ENCODE results near the gene CPA3. TPM values are rescaled to one million over a fixed set of nuclear protein-coding genes. Genes with fewer than 3 reads are reported as not detected.

The CPA3 gene
- total and polyA plus RNA-seq, 4 donors, result 0.42 to 8.6 (median 1.9) TPM; not detected in 1

DNA sequence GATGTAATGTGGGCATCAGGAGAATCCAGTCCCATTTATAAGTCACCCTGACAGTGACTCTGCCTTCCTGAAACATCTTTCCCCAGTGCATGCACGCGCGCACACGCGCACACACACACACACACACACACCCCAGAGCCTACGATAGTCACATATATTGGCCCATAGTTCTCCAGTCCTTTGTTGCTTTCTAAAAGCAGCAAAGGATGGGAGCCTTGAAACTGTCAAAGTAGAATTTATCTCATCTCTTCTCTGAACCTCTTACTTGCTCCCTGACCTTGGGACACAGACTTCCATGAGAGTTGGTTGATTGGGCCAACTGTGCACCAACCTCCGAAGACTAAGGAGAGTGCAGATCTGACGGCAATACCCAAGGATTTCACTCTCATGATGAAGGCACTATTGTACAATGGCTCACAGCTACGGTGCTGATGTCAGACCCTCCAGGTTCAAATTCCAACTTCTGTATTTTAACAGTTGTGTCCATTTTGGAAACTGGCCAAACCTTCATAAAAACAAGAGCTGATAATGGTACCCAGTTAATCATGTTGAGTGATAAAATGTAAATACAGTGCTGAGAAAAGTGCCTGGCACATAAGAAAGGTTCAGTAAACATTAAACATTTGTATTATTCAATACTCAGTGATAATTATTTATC is 8.3 kb downstream of the CPA3 start:
- H3K9ac ChIP-seq (ENCODE audit: low read depth in 1 of 2, low read length in 2 of 2), result no peak overlapping the region
- DNase-seq (ENCODE audit: low spot score), result no peak
- no peaks in the 10 kb centered on the region for H3K4me1 ChIP-seq (ENCODE audit: control insufficient read depth in 4 of 4, insufficient read depth in 4 of 4, low read length in 3 of 4)
- TF ChIP-seq JUND (IDR thresholded peaks at IDR 0.05) (no peak), RXRA (IDR thresholded peaks at IDR 0.05) (no peak), SP1 (IDR thresholded peaks at IDR 0.05) (no peak), FOXA2 (IDR thresholded peaks at IDR 0.05) (no peak)
- TF ChIP-seq, protein P1, sequence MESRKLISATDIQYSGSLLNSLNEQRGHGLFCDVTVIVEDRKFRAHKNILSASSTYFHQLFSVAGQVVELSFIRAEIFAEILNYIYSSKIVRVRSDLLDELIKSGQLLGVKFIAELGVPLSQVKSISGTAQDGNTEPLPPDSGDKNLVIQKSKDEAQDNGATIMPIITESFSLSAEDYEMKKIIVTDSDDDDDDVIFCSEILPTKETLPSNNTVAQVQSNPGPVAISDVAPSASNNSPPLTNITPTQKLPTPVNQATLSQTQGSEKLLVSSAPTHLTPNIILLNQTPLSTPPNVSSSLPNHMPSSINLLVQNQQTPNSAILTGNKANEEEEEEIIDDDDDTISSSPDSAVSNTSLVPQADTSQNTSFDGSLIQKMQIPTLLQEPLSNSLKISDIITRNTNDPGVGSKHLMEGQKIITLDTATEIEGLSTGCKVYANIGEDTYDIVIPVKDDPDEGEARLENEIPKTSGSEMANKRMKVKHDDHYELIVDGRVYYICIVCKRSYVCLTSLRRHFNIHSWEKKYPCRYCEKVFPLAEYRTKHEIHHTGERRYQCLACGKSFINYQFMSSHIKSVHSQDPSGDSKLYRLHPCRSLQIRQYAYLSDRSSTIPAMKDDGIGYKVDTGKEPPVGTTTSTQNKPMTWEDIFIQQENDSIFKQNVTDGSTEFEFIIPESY (IDR thresholded peaks at IDR 0.05), result no peak
- TF ChIP-seq, protein P2, sequence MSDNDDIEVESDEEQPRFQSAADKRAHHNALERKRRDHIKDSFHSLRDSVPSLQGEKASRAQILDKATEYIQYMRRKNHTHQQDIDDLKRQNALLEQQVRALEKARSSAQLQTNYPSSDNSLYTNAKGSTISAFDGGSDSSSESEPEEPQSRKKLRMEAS (IDR thresholded peaks at IDR 0.05), result no peak
- TF ChIP-seq, protein P3, sequence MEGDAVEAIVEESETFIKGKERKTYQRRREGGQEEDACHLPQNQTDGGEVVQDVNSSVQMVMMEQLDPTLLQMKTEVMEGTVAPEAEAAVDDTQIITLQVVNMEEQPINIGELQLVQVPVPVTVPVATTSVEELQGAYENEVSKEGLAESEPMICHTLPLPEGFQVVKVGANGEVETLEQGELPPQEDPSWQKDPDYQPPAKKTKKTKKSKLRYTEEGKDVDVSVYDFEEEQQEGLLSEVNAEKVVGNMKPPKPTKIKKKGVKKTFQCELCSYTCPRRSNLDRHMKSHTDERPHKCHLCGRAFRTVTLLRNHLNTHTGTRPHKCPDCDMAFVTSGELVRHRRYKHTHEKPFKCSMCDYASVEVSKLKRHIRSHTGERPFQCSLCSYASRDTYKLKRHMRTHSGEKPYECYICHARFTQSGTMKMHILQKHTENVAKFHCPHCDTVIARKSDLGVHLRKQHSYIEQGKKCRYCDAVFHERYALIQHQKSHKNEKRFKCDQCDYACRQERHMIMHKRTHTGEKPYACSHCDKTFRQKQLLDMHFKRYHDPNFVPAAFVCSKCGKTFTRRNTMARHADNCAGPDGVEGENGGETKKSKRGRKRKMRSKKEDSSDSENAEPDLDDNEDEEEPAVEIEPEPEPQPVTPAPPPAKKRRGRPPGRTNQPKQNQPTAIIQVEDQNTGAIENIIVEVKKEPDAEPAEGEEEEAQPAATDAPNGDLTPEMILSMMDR (IDR thresholded peaks at IDR 0.05; ENCODE audit: low read depth, low read length, missing input control), result no peak
- H3K27ac ChIP-seq (ENCODE audit: low read depth in 1 of 2, low read length in 2 of 2), result no peak overlapping the region
- no peaks in the 10 kb centered on the region for H3K27me3 ChIP-seq (ENCODE audit: control insufficient read depth in 4 of 4, insufficient read depth in 4 of 4, low read length in 3 of 4)
- no peaks in the 10 kb centered on the region for H3K9me3 ChIP-seq (ENCODE audit: control insufficient read depth in 4 of 4, low read length in 3 of 4)
- no peaks in the 10 kb centered on the region for H3K36me3 ChIP-seq (ENCODE audit: control insufficient read depth in 4 of 4, insufficient read depth in 3 of 4, low read depth in 1 of 4, low read length in 3 of 4)
- H3K4me3 ChIP-seq (ENCODE audit: low read depth in 1 of 3, low read length in 3 of 3), result no peak overlapping the region
- 85% methylated on average over 9 of the region's 9 CpGs for WGBS

DNA sequence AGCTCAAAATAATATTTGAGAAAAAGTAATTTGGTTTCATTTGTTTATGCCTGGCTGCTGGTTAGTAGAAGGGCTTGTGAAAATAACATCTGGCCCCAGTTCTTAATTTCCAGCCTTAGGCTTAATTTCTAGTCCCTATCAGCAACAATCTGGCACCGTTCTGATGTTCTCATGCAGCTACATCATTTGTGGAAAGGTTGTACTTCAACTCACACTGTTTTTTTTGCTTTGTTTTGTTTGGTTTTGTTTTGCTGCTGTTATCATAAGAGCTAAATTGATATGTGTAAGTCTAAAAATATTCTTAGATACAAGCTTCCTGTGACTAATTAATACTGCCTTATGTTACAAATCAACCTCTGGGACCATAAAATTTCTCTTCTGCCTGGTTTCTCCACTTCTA is 8.9 kb downstream of the CPA3 start:
- H3K4me3 ChIP-seq (ENCODE audit: low read depth in 1 of 3, low read length in 3 of 3), result no peak overlapping the region
- H3K4me1 ChIP-seq (ENCODE audit: control insufficient read depth in 4 of 4, insufficient read depth in 4 of 4, low read length in 3 of 4), result no peaks in the 10 kb centered on the region
- H3K9me3 ChIP-seq (ENCODE audit: control insufficient read depth in 4 of 4, low read length in 3 of 4), result no peaks in the 10 kb centered on the region
- 85% methylated on average over 1 of the region's 1 CpG for WGBS
- no peak for DNase-seq (ENCODE audit: low spot score)
- H3K27ac ChIP-seq (ENCODE audit: low read depth in 1 of 2, low read length in 2 of 2), result no peak overlapping the region
- no peaks in the 10 kb centered on the region for H3K27me3 ChIP-seq (ENCODE audit: control insufficient read depth in 4 of 4, insufficient read depth in 4 of 4, low read length in 3 of 4)
- TF ChIP-seq RXRA (IDR thresholded peaks at IDR 0.05) (no peak), HNF4G (IDR thresholded peaks at IDR 0.05) (no peak), HNF4A (conservative IDR thresholded peaks at IDR 0.05) (no peak), JUND (IDR thresholded peaks at IDR 0.05) (no peak), EGR1 (IDR thresholded peaks at IDR 0.05; ENCODE audit: low read depth in 2 of 2) (no peak), GABPA (IDR thresholded peaks at IDR 0.05 in 1 of 2, conservative IDR thresholded peaks at IDR 0.05 in 1 of 2) (no peak), RAD21 (IDR thresholded peaks at IDR 0.05) (no peak), FOXA2 (IDR thresholded peaks at IDR 0.05) (no peak), ATF3 (IDR thresholded peaks at IDR 0.05) (no peak), SP1 (IDR thresholded peaks at IDR 0.05) (no peak), NR2F2 (IDR thresholded peaks at IDR 0.05) (no peak), YY1 (IDR thresholded peaks at IDR 0.05) (no peak), FOXA1 (IDR thresholded peaks at IDR 0.05) (no peak), TAF1 (conservative IDR thresholded peaks at IDR 0.05) (no peak)
- TF ChIP-seq, protein P3 (IDR thresholded peaks at IDR 0.05; ENCODE audit: low read depth, low read length, missing input control), result no peak
- TF ChIP-seq, protein P1 (IDR thresholded peaks at IDR 0.05), result no peak
- TF ChIP-seq, protein P4, sequence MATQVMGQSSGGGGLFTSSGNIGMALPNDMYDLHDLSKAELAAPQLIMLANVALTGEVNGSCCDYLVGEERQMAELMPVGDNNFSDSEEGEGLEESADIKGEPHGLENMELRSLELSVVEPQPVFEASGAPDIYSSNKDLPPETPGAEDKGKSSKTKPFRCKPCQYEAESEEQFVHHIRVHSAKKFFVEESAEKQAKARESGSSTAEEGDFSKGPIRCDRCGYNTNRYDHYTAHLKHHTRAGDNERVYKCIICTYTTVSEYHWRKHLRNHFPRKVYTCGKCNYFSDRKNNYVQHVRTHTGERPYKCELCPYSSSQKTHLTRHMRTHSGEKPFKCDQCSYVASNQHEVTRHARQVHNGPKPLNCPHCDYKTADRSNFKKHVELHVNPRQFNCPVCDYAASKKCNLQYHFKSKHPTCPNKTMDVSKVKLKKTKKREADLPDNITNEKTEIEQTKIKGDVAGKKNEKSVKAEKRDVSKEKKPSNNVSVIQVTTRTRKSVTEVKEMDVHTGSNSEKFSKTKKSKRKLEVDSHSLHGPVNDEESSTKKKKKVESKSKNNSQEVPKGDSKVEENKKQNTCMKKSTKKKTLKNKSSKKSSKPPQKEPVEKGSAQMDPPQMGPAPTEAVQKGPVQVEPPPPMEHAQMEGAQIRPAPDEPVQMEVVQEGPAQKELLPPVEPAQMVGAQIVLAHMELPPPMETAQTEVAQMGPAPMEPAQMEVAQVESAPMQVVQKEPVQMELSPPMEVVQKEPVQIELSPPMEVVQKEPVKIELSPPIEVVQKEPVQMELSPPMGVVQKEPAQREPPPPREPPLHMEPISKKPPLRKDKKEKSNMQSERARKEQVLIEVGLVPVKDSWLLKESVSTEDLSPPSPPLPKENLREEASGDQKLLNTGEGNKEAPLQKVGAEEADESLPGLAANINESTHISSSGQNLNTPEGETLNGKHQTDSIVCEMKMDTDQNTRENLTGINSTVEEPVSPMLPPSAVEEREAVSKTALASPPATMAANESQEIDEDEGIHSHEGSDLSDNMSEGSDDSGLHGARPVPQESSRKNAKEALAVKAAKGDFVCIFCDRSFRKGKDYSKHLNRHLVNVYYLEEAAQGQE (IDR thresholded peaks at IDR 0.05), result no peak
- TF ChIP-seq, protein P2 (IDR thresholded peaks at IDR 0.05), result no peak
- H3K9ac ChIP-seq (ENCODE audit: low read depth in 1 of 2, low read length in 2 of 2), result no peak overlapping the region
- no peaks in the 10 kb centered on the region for H3K36me3 ChIP-seq (ENCODE audit: control insufficient read depth in 4 of 4, insufficient read depth in 3 of 4, low read depth in 1 of 4, low read length in 3 of 4)

Data from liver (tissue), 9 donors.